Measurements from ENCODE around the gene SLC22A6.

Gene SLC22A6

GRCh38 chr11:63010934-63011439 is 26.2 kb upstream of the SLC22A6 start:
- TF ChIP-seq CTCF (IDR thresholded peaks at IDR 0.05; ENCODE audit: low read length, missing control alignments) = no peak

GRCh38 chr11:63007920-63008319 is 23.2 kb upstream of the SLC22A6 start:
- DNase-seq (ENCODE audit: low read depth) = no peak
- TF ChIP-seq CTCF (IDR thresholded peaks at IDR 0.05; ENCODE audit: low read length, missing control alignments) = no peak
- no peak overlapping the region for H3K4me3 ChIP-seq (replicated peaks; ENCODE audit: low read depth, low read length)

More at GRCh38 chr11:63010934-63011439, 26.2 kb upstream of the SLC22A6 start:
- no peak overlapping the region for H3K4me3 ChIP-seq (replicated peaks; ENCODE audit: low read depth, low read length)
- no peak for DNase-seq (ENCODE audit: low read depth)

GRCh38 chr11:63001456-63001855 is 16.7 kb upstream of the SLC22A6 start:
- TF ChIP-seq CTCF (IDR thresholded peaks at IDR 0.05; ENCODE audit: low read length, missing control alignments) = no peak
- H3K4me3 ChIP-seq (replicated peaks; ENCODE audit: low read depth, low read length) = no peak overlapping the region
- no peak for DNase-seq (ENCODE audit: low read depth)

- no peak overlapping the region for H3K4me3 ChIP-seq (replicated peaks; ENCODE audit: low read depth, low read length)
- TF ChIP-seq CTCF (IDR thresholded peaks at IDR 0.05; ENCODE audit: low read length, missing control alignments) = no peak
- no peak for DNase-seq (ENCODE audit: low read depth)
These were observed 14.9 kb upstream of the SLC22A6 start for GRCh38 chr11:62999649-63000048.

- TF ChIP-seq CTCF (IDR thresholded peaks at IDR 0.05; ENCODE audit: low read length, missing control alignments) = no peak
- no peak overlapping the region for H3K4me3 ChIP-seq (replicated peaks; ENCODE audit: low read depth, low read length)
- DNase-seq (ENCODE audit: low read depth) = no peak
These were observed 14.4 kb upstream of the SLC22A6 start for GRCh38 chr11:62999156-62999555.

- no peak overlapping the region for H3K4me3 ChIP-seq (replicated peaks; ENCODE audit: low read depth, low read length)
- no peak for TF ChIP-seq CTCF (IDR thresholded peaks at IDR 0.05; ENCODE audit: low read length, missing control alignments)
- DNase-seq (ENCODE audit: low read depth) = no peak
These were observed 11.5 kb upstream of the SLC22A6 start for GRCh38 chr11:62996271-62996670.

- no peak for DNase-seq (ENCODE audit: low read depth)
- H3K4me3 ChIP-seq (replicated peaks; ENCODE audit: low read depth, low read length) = no peak overlapping the region
- no peak for TF ChIP-seq CTCF (IDR thresholded peaks at IDR 0.05; ENCODE audit: low read length, missing control alignments)
These were observed 10.0 kb upstream of the SLC22A6 start for GRCh38 chr11:62994775-62995174.
